GM21528 (cell line): Measurements from ENCODE around the gene NT5DC1.

Source experiments
- ATAC-seq: cut with Tn5 transposase; IDR thresholded peaks from one replicate; pipeline ENCODE4 v1.9.1; 2021; ENCODE audit warnings: mild to moderate bottlenecking, moderate library complexity; ENCODE audit not compliant: unreplicated experiment, low FRiP score

Gene NT5DC1

DNA sequence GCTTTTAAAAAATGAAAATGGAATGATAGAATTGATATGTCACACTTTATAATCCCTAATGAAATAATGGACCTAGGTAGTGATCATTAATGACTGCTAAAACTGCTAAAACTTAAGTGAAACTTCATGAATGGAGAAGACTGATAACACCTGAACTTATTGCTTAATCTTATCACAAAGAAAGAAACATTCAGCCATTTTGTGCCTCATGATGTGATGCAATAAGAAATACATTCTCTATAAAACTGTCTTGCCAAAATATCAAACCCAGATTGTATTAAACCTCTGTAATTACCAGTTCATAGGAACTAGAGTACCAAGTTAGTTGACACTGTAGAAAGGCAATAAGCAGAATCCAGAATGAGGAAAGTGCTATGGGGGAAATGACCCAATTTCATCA is 79.7 kb downstream of the NT5DC1 start:
- no peak for ATAC-seq

DNA sequence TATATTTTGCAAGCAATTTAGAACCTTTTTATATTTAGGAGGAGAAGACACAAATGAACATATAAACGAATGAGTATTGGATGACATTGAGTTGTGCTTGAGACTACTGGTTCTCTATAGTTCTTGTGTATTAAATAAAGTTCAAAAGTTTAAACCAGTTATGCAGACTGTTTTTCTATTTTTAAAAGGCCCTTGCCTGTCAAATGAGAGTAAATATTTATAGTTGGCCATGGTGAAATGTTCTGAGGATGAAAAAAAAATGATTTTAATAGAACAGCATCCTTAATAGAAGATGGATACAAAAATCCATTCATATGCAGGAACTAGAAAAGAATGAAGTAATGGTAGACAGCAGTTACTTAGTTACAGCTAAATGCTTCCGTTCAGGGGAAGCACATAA is 88.8 kb downstream of the NT5DC1 start:
- no peak for ATAC-seq

DNA sequence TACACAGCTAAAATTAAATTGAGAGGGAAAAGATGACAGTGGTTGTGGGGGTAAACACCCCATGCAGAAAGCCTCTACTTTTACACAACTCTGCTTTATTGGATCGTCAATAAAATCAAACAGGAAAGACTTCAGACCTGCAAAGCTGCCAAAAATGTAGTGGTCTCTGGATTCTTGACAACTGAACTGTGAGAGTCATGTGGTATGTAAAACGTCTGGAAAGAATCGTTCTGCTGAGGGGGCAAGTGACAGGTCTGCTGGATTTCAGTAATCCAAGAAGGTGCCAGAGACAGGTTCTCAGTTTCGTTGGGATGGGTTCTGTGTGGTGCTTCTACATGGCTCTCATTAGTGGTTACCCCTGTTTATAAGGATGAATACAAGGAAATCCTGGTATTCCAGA is 89.9 kb downstream of the NT5DC1 start:
- no peak for ATAC-seq

- no peak for ATAC-seq
Measured at GRCh38 chr6:116191881-116192280, 91.2 kb downstream of the NT5DC1 start.

GRCh38 chr6:116192786-116193185 is 92.1 kb downstream of the NT5DC1 start:
- ATAC-seq = no peak

- ATAC-seq = no peak
Measured at GRCh38 chr6:116196841-116197240, 96.2 kb downstream of the NT5DC1 start.

- no peak for ATAC-seq
Measured at GRCh38 chr6:116200619-116201249, 100.1 kb downstream of the NT5DC1 start.

DNA sequence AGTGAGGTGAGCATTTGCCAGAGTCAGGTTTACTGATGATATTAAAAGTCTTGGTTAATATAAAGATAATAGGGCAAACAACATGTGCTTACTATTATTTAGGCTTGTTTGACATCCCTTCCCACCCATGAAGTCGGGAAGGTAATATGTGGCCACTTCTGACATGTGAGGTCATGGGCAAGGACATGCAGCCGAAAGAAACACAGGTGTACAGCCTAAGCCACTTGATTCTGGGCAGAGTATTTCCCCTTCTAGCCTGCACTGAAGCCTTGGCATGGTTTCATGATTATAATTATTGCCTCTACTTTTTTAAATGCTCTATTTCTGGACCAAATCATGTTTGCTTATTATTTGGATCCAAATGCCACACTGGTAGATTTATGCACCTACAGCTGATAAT is 100.9 kb downstream of the NT5DC1 start:
- ATAC-seq = no peak

GRCh38 chr6:116205281-116205680 is 104.6 kb downstream of the NT5DC1 start:
- ATAC-seq = no peak

- no peak for ATAC-seq
Measured at GRCh38 chr6:116206231-116206903, 105.7 kb downstream of the NT5DC1 start.

DNA sequence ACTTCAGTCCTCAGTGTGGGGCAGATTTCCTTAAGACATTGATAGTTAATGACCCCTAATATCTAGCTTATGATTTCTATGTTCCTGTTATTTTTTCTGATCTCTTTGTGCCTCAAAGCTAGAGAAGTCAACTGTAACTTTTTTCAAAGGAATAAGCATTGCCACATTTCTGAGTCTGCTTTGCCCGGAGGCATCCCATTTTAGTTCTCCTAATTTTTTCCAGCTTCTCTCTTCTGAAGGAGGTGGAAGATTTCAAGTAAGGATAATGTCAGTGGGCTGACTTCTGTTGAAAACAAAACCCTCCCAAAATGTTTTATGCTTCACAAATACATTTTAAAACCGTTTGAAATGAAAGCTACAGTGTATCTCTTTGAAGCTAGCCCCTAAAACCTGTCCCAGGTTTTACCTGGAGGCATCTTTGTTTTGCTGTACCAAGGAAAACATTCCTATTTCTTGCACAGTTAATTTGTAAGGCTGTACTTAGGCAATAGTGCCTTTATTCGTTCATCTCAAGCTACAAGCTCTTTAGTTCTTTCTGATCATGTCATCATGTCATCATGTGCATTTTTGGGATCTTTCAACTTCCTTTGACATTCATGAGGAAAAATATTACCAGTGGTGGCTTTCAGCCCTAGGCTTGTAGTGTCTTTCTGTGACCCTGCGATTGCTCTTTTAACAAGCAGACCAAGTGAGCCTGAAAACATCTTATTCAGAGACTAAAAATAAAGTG is 107.6 kb downstream of the NT5DC1 start:
- ATAC-seq = no peak

DNA sequence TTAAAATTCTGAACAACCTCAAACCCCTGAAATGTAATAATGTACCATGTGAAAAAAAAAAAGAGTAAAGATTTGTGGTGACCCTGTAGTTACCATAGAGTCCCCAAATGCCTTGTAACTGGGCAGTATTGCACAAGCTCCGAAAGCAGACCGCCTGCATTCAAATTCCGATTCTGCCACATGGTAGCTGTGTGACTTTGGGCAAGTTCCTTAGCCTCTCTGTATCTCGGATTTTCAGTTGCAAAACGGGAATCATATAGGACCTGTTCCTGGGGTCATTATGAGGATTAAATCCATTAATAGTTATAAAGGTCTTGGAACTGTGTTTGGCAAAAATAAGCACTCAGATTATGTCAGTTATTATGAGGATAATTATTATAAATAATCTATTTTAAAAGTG is 109.7 kb downstream of the NT5DC1 start:
- no peak for ATAC-seq

GRCh38 chr6:116210750-116211425 is 110.2 kb downstream of the NT5DC1 start:
- ATAC-seq = no peak

GRCh38 chr6:116214681-116215080 is 114.0 kb downstream of the NT5DC1 start:
- no peak for ATAC-seq

DNA sequence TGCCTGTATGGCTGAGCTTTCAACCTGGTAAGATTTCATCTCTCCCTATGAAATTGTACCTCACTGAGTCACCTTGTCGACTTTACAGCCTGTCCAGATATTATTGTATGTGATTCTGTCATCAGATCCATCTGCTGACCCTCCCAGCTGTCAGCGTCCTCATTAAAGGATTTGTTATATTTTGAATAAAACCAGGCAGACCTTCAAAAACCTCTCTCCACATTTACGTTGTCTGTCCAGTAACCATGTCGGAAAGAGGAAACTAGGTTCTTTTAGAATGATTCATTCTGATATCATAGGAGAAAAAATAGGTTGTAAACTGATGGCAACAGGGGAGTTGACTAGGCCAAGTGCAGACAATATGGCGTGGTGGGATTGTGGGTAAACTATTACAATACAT is 114.8 kb downstream of the NT5DC1 start:
- no peak for ATAC-seq

DNA sequence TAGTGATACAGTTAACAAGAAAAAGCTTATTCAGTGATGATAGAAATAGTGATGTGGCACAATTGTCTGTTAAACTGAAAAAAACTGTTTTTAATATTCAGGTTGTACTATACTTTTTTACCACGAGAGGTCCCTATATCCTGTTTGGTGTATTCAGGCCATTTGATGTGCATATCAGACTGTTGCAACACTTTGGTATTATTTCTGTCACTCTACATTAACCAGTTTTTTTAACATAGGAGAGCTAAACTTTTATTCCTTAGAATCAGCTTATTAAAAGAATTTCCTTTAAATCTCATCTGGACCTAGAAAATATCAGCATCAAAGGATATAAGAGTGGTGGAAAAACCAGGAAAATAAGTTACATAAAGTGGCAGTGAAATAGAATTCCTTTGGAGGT is 116.4 kb downstream of the NT5DC1 start:
- peak; percentile 50 for ATAC-seq

DNA sequence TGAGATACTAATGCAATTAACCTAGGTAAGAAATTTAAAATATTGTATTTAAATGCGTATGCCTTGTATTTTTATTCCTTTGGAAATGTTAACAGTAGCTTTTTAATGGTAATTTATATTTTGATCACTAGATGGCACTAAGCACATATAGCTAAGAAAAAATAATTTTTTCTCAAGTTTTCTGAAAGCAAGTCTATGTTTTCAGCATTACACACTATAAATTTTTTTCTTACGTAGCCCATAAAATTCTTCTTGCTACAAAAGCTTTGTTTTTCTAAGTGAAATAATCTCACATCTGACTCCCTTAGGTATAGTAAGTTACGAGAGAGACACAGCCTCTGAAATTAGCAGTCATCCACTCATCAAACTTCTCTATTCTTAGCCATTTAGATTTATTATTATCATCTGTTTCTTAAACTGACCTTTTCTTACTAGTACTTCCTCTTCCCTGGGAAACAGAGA is 117.5 kb downstream of the NT5DC1 start:
- no peak for ATAC-seq

- ATAC-seq = no peak
Measured at GRCh38 chr6:116218866-116219265, 118.2 kb downstream of the NT5DC1 start.

- no peak for ATAC-seq
Measured at GRCh38 chr6:116221067-116221466, 120.4 kb downstream of the NT5DC1 start.

DNA sequence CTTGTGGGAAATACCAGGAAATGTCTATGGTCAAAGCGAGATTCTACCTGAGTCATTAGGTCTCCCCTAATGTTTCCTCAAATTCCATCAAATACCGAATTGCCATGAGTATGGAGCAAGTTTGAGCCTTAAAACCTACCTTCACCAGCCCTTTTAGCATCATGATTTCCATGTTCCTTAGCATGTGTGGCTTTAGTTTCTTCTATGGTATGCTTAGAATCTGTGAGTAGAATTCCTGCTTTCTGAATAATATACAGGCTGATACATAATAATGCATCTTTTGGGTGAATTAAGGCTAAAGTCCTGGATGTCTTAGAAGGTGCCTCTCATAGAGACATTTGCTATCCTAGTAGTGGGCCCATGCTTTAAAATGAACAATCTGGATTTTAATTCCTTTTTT is 121.3 kb downstream of the NT5DC1 start:
- ATAC-seq = no peak

- no peak for ATAC-seq
Measured at GRCh38 chr6:116223355-116223754, 122.7 kb downstream of the NT5DC1 start.
